Activated CD4-positive, alpha-beta T cell treated with anti-CD3 and anti-CD28 coated beads, Interleukin-10, Interleukin-2, amounts not matched to agents 100 ng/mL and 50 ng/mL, durations not matched to agents 16 hours and 8 hours (primary cell): Measurements from ENCODE around the gene PLCB1.
"Not testable (repeated sequence)": the region's sequence is repeated elsewhere in the genome, so short reads cannot be mapped to it uniquely, and the experiment has no call there.

Experiments
- DNase-seq: peaks from one replicate; pipeline ENCODE4 v3.0.0-alpha.2; 2020

The PLCB1 gene

GRCh38 chr20:8803941-8804340 is 671.9 kb downstream of the PLCB1 start:
- DNase-seq = no peak

- peak; percentile 19 for DNase-seq
These were observed 673.8 kb downstream of the PLCB1 start for GRCh38 chr20:8805737-8806442.

- no peak for DNase-seq
These were observed 675.6 kb downstream of the PLCB1 start for GRCh38 chr20:8807480-8808201.

GRCh38 chr20:8808202-8808535 is 676.1 kb downstream of the PLCB1 start:
- DNase-seq = no peak

GRCh38 chr20:8809107-8809953 is 677.3 kb downstream of the PLCB1 start:
- DNase-seq = no peak

GRCh38 chr20:8811801-8812594 is 679.9 kb downstream of the PLCB1 start:
- no peak for DNase-seq

GRCh38 chr20:8812817-8813216 is 680.8 kb downstream of the PLCB1 start:
- no peak for DNase-seq

GRCh38 chr20:8815208-8815607 is 683.1 kb downstream of the PLCB1 start:
- DNase-seq = no peak

- no peak for DNase-seq
These were observed 697.2 kb downstream of the PLCB1 start for GRCh38 chr20:8829256-8829655.

- not testable (repeated sequence) for DNase-seq
These were observed 702.2 kb downstream of the PLCB1 start for GRCh38 chr20:8834294-8834693.

GRCh38 chr20:8834851-8835250 is 702.8 kb downstream of the PLCB1 start:
- no peak for DNase-seq

GRCh38 chr20:8837396-8837795 is 705.3 kb downstream of the PLCB1 start:
- no peak for DNase-seq

- DNase-seq = no peak
These were observed 710.5 kb downstream of the PLCB1 start for GRCh38 chr20:8842525-8842924.

GRCh38 chr20:8844179-8844578 is 712.1 kb downstream of the PLCB1 start:
- no peak for DNase-seq

GRCh38 chr20:8849990-8850389 is 717.9 kb downstream of the PLCB1 start:
- DNase-seq = no peak

GRCh38 chr20:8851446-8851845 is 719.4 kb downstream of the PLCB1 start:
- no peak for DNase-seq

- not testable (repeated sequence) for DNase-seq
These were observed 719.9 kb downstream of the PLCB1 start for GRCh38 chr20:8851919-8852318.

- not testable (repeated sequence) for DNase-seq
These were observed 721.1 kb downstream of the PLCB1 start for GRCh38 chr20:8853211-8853610.

- DNase-seq = peak; percentile 54
These were observed 721.8 kb downstream of the PLCB1 start for GRCh38 chr20:8853805-8854338.

- no peak for DNase-seq
These were observed 722.5 kb downstream of the PLCB1 start for GRCh38 chr20:8854571-8854970.

- no peak for DNase-seq
These were observed 723.2 kb downstream of the PLCB1 start for GRCh38 chr20:8855315-8855714.

- DNase-seq = no peak
These were observed 724.6 kb downstream of the PLCB1 start for GRCh38 chr20:8856668-8857067.
